ENCODE measurements around the gene HORMAD2.

Gene HORMAD2

DNA sequence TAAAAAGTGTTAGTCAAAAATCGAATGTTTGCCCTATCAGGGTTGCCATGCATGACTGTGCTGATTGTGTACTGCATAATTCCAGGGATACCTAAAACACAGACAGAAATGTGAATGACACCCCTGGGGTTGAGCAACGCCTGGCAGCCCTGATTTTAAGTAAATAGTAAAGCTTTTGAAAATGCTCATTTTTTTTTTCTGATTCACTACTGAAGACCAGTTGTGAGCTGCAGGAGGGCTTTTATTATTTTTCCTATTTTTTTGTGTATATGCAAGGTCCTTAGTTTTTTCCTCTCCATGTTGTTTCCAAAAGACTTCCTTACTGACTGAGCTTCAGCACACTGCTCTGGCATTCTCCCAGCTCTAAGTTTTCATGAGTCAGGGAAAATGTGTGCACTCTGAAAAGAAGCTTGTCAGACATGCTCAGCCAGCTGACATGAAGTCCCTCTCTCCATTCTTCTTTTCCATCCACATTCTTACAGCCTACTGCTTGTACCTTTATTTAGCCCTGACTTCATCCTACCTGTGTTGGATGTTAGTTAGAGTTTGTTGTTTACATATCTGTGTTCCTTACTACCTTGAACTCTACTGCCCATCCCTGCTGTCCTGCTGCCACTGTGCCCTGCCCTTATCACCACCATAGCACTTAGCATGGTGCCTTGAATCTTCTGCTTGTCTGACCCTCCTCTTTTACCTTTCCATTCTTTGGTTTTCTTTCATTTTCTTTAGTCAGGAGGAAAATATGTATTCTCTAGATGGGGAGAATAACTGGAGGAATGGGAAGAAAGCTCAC lies 79.5 kb downstream of the HORMAD2 start:
- no peak for FAIRE-seq
- no peak for DNase-seq (ENCODE audit: insufficient read length, low spot score)

DNA sequence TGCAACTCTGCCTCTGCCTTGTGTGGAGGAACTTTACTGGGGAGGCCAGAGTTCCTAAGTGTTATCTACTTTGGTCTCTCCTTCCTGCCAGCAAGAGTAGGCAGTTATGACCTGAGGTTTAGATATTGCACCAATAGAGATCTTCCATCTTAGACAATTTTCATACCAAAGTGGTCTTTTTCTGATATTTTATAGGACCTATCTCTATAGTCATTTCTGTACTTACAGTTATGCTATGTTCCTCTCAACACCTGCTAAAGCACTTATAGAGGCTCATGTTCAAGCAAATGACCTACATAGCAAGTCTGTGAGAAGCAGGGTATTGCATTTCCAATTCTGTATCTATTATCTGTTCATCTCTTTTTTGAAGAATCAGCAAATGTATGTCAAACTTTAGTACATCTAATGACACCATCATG lies 80.8 kb downstream of the HORMAD2 start:
- no peak for DNase-seq (ENCODE audit: insufficient read length, low spot score)
- no peak for FAIRE-seq

DNA sequence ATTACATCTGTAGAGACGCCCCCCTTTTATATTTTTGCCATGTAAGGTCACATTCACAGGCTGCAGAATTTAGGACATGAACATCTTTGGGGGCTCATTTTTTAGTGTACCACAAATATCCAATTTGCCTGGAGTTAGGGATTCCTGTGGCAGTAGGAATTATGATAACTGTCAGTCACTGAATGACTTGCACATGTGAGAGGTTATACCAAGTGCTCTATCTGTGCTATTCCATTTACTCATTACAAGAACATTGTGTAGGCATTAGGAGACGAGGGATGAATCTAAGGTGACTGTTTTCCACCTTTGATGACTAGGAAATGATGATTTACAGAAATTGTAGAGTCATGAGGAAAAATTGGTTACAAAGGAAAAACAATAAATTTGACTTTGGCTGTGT lies 87.0 kb downstream of the HORMAD2 start:
- FAIRE-seq: no peak

DNA sequence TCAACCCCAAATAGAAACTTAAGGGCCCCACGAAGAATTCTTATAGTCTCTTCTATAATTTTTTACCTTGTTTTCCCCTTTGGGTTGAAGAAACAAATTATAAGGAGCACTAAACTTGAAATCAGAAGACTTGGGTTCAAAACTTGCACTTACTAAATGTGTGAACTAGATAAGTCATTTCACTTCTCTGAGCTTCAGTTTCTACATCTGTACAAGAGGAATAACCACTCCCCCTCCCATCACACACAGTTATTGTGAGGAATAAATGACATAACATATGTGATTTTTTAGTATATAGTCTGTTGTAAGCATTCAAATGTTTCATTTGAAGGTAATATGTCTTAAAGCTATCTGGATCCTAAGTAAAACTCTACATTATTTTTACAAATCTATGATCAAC lies 87.5 kb downstream of the HORMAD2 start:
- FAIRE-seq: no peak
- no peak for DNase-seq (ENCODE audit: insufficient read length, low spot score)

More for the DNA sequence above, 87.0 kb downstream of the HORMAD2 start:
- DNase-seq (ENCODE audit: insufficient read length, low spot score): no peak

DNA sequence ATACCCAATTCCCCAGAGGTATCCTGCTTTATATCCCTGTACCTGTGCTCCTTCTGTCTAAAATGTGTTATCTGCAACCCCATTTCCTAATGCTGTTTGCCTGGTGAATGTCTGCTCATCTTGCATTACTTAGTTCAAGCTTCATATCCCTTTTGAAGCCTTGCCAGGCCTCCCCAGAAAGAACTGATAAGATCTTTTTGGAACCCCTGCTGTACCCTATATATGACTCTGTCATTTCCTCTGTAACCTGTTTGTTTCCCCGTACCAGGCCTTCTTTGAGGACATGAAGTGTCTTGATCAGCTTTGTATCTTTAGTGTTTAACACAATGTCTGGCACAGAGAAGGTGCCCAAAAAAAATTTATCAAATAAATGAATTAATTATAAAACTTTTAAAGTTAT lies 88.7 kb downstream of the HORMAD2 start:
- DNase-seq (ENCODE audit: insufficient read length, low spot score): no peak
- no peak for FAIRE-seq

DNA sequence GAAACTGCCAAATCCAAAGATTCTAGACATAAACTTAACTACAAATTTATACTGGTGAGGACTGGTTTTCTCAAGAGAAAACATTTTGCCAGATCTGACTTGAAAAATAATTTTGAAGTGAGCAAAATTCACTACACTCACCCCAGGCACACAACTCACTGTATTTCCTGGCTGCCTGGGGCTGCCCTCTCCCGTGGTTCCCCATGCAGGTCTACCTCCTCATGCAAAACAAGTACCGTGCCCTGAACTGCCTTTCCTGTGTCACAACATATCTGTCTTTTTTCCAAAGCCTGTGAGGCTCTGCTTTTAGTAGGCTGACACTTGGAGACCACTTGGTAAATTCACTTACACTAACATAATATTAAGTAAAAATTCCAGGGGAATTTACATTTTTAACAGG lies 89.9 kb downstream of the HORMAD2 start:
- no peak for FAIRE-seq
- no peak for DNase-seq (ENCODE audit: insufficient read length, low spot score)

DNA sequence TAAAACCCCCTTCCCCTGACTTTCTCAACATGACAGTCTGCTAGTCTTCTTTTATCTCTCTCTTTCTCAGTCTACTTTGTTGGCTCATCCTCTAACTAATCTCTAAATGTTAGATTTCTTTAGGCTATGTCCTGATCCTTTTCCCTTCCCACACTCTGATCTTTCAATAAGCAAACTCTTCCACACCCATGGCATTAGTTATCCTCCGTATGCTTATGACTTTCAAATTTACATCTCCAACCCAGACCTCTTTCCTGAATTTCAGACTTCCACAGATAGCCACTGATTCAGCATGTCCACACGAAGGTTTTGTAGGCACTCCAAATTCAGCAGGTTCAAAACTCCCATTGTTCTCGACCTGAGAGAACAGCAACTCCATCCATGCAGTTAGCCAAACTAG lies 90.7 kb downstream of the HORMAD2 start:
- no peak for FAIRE-seq
- DNase-seq (ENCODE audit: insufficient read length, low spot score): no peak

DNA sequence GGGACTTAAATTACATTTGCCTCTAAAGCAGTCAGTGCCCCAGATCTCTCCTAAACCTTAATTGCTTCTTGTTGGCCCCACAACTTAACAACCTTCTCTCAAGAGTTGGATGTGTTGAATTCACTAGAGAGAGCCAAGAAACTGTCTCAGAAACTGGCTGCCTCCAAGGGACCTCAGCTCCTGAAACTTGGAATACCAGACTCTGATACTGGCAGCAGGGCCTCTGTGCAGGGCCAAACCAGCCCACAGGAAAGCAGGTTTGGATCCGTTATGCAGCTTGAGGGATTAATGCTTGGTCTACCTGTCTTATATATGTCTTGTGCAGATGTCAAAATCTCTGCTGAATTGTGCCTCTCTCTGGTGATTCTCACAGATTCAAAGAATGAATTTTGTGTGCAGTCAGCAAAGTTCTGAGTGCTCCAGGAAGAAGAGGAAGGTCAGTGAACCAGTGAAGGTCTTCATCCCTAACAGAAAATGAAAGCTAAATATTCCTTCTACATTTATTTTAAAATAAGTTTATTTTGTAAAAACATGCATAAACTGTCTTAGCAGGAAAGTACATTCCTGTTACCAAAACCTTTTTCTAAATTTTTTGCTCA lies 95.5 kb downstream of the HORMAD2 start:
- FAIRE-seq: no peak
- DNase-seq (ENCODE audit: insufficient read length, low spot score): no peak

DNA sequence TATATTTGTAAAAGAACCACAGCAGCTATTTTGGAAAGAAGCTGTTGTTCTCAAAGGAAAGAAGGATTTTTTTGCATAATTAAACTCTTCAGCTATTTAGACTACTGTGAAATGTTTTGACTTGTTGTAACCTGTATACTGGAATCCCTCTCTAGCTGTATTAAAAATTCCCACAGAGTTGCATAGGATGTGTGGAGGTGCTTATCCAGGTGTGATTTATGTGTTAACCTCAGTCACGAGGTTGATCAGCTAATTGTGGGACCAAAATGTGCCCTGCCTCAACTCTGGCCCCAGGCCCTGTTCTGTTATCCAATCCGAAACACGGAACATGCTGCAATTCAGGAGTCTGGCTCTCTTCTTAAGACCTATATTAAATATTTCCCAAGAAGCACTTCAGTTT lies 96.2 kb downstream of the HORMAD2 start:
- DNase-seq (ENCODE audit: insufficient read length, low spot score) (no peak), FAIRE-seq (no peak)

DNA sequence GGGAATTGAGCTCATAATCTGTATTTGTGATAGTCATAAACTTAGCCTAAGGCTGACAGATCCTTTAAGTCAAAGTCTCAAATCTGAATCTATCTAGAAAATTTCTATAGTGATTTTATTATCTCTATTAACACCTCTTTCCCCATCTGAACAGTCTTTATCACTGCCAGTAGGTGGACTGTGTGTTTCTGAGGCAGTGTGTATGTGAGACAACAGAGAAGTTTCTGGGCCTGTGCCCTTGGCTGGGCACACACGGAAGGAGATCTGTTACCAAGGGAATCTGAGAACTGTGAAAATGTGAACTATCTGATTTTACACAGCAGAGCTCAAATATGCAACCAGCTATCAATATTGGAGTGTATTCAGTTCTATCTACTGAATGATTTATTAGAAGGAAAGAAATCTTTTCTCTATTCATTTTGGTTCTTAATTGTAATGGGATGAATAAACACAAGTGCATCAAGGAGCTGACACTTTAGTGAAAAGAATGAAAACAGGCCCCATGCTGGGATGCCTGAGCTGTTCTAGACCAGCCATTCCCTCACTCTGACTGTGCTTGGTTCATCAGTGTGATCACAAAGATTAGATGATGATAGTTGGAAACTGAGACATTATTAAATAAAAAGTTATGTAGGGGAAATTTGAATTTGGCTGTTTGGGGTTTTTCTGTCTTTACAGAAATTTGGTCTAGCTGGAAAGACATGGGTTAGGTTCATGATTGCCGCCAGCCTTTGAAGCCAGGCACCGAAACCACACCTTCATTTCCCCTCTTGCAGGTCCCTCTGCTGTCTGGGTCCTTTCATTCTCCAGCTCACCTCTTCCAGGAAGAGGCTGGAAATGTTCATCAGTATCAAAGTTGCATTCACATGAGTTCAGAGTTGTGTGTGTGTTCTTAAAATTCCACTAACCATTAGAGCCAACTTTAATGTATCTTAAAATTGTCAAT lies 98.2 kb downstream of the HORMAD2 start:
- FAIRE-seq (no peak), DNase-seq (ENCODE audit: insufficient read length, low spot score) (no peak)

DNA sequence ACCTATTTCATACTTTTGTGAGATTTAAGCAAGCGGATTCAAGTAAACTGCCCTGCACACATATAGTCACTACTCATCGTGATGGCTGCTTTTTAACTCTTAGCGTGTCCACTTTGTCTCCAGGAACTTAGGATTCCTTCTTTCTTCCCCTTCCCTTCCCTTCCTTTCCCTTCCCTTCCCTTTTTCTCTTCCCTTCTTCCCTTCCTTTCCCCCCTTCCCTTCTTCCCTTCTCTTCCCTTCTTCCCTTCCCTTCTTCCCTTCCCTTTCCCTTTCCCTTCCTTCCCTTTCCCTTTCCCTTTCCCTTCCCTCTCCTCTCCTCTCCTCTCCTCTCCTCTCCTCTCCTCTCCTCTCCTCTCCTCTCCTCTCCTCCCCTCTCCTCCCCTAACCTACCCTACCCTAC lies 100.4 kb downstream of the HORMAD2 start:
- no peak for DNase-seq (ENCODE audit: insufficient read length, low spot score)
- FAIRE-seq: no peak

DNA sequence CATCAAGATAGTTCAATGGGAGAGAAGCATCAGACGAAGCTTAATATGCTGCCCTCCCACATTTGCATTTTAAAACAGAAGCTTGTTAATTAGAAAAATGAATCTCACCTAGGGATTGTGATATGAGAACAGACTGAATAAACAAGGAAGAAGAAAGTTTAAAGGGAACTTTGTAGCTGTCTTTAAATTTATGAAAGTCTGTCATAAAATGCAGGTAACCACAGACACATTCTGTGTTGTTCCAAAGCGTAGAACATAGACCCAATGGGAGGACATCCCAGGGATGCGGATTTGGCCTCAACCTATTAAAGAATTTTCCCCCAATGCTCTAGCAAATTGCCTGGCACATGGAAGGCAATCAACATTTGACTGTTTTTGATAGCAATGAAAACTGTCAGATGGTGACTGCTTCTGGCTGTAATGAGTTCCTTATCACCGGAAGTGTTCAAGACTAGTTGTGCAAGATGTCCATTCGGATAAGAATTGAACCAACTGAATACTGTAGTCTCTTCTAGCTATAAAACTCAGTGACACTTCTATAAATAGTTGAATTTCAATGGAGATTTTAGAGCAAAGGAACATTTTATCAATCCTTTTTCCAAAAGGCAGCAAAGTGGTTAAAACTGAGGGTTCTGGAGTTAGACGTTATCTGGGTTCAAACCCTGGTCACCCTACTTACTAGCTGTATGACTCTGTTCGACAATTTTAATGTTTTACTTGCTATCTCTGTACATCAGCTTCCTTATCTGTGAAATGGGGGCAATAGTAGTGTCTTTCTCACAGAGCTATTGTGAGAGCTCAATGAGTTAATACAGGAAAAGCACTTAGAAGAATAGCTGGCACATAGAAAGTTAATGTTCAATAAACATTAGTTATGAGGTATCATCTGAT lies 101.4 kb downstream of the HORMAD2 start:
- DNase-seq (ENCODE audit: insufficient read length, low spot score) (no peak), FAIRE-seq (no peak)

DNA sequence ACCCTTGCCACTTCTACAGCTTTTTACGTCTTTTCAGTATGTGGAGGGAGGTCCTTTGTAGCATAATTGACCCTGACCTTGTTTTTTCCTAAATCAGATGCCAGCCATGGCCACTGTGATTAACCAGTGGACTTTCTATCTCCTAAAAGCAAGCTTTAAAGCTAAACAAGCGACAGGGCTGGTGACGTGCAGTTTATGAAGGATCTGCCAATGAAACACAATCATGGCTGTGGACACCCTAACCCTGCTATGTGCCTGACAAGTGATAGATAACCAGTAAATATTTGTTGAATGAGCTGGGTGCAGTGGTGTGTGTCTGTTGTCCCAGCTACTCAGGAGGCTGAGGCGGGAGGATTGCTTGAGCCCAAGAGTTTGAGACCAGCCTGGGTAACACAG lies 102.1 kb downstream of the HORMAD2 start:
- FAIRE-seq (no peak), DNase-seq (ENCODE audit: insufficient read length, low spot score) (no peak)

DNA sequence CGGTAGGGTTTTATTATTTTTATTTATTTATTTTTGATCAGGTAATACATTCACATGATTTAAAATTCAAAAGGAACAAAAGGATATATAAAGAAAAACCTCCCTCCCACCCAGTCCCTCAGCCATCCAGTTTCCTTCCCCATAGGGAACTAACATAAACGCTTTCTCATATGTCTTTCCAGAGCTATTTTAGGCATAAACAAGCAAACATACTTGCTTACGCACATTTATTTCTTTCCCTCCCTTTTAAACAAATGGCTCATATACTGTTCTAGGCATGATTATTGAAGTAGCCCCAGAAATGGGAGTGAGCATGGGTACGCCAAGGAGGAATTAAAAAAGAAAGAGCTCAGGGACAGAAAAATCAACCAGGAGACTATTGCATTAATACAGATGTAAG lies 102.6 kb downstream of the HORMAD2 start:
- no peak for FAIRE-seq
- no peak for DNase-seq (ENCODE audit: insufficient read length, low spot score)

DNA sequence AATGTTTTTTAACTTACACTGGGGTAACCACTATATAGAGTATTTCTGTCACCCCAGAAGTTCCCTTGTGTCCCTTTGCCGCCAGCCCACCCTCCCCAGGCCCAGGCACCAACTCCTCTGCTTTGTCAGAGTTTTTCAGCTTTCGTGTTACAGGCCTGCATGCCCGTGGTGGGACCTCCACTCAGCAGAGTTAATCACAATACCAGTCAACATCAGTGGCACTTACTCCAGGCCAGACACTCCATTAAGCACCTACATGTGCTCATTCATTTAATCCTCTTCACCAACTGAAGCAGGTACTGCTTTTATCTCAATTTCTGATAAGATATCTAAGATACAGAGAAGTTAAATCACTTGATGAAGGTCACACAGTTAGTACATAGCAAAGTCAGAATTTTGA lies 103.0 kb downstream of the HORMAD2 start:
- FAIRE-seq: no peak

DNA sequence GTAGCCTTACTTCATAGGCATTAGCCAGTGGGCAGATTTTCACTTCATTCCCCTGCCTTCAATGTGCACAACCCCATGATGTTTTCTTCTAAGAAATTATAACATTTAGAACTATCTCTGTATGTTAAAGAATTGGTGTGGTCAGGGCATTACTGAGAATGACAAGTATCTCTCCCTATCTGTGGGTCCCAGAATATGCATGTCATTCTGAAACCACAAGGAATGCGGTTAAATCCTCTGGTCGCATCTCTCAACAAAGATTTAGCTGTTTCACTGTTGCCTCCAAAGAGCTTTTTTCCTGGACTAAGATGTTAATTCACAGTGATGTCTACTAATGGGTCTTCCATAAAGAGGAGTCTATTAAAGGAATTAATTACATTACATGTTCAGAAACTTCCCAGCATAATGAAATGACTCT lies 103.6 kb downstream of the HORMAD2 start:
- no peak for DNase-seq (ENCODE audit: insufficient read length, low spot score)
- no peak for FAIRE-seq

More for the DNA sequence above, 103.0 kb downstream of the HORMAD2 start:
- no peak for DNase-seq (ENCODE audit: insufficient read length, low spot score)

DNA sequence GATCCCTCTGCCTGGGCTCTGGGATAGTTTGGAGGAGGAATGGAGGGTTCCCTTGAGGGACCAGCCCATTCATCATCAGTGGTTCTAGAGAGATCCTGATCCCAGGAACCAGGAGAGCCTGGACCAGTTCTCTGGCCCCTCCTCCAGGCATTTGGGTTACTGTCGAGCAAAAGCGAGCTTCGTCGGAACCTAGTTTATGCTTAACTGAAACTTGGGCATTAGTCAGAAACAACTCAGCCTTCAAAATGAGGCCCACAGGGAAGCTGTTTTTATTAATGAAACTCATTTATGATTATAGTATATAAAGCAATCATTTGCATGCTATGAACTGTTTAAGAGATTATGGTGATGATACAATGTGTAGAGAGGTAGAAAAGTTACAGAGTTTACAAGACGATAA lies 104.9 kb downstream of the HORMAD2 start:
- FAIRE-seq: no peak
- DNase-seq (ENCODE audit: insufficient read length, low spot score): no peak

DNA sequence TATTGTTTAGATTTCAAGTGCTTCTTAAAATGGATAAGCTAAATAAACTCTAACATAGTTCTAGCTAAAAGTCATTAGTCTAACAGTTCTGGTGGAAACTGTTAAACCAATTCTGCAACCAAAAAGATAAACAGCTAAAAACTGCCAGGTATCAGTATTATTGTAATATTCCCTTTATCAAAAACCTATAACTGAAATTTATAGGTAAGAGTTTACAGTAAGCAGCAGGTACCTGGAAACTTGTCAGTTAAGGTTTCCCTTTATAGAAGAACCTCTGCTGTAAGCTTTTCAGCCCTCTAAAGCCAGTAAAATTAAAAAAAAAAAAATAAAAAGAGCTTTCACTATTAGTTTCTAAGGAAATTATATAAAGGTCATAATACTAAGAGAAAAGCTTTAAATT lies 105.3 kb downstream of the HORMAD2 start:
- no peak for DNase-seq (ENCODE audit: insufficient read length, low spot score)
- no peak for FAIRE-seq

DNA sequence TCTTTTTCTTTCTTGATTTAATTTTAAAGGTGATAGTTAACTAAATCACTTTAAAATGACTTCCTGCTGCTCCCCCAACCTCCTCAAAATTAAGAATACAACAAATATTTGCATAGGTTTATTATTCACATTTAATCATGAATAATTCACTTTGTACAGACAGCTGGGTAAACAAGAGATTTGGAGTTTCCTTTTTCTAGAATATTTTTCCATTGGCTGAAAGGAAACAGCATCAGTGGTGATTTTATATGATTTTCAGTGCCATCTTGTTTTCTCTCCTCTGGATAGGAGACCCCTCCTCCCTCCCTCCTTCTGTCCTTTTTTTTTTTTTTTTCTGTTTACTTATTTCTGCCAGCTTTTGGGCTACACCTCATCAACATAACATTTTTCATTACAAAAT lies 105.8 kb downstream of the HORMAD2 start:
- DNase-seq (ENCODE audit: insufficient read length, low spot score) (no peak), FAIRE-seq (no peak)

DNA sequence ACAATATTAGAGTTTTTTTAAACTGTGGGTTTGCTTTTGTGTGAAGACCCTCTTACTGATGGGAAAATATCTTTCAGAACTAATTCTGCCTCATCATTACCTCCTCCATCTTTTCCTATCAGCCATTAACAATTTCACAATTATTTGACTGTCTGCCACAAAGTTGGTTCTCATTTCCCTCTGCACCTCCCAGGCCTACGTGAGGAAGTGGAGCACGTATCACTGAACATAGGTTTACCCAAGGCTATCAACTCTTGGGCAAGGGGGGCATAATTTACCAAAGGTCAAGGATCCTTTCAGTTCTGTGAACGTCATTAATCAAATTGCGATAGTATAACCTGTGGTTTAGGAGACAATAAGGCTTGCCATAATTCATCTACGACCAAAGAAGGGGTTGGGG lies 106.2 kb downstream of the HORMAD2 start:
- FAIRE-seq (peak; percentile 26), DNase-seq (ENCODE audit: insufficient read length, low spot score) (no peak)
